HepG2 (cell line): ENCODE data around the gene ADRA1B. TPM values are rescaled to one million over a fixed set of nuclear protein-coding genes. Genes with fewer than 3 reads are reported as not detected.

Experiments used
- ATAC-seq: fragments of 200-7000 bp; cut with Tn5 transposase; 3 replicates; pipeline ENCODE4 v1.9.1; 2020; ENCODE audit warnings: mild to moderate bottlenecking, moderate library complexity
- BruUV-seq: library from RNA; stranded (reverse); fragments of 400-500 nt; replicated peaks from 2 replicates; lab custom pipeline; 2021; lab: Mats Ljungman, UMichigan
- CTCF ChIA-PET: fragments of 300-600 bp; formaldehyde crosslinking; extraction: SDS; loops from one replicate; lab custom pipeline; 2021; ENCODE audit warnings: low total read pairs, inconsistent platforms, low intra/inter-chr PET ratio; lab: Yijun Ruan, JAX
- POLR2A ChIA-PET: fragments of 350-600 bp; sonication (Branson Sonifier 250); formaldehyde crosslinking; loops from one replicate; lab custom pipeline; 2020; ENCODE audit warnings: antibody characterized with exemption, inconsistent platforms; lab: Yijun Ruan, JAX
- DNase-seq: peaks from one replicate; pipeline ENCODE4 v3.0.0-alpha.2; 2015; ENCODE audit warnings: low spot score
- FAIRE-seq: peaks from 3 replicates; lab custom pipeline; 2011; peaks lifted over from hg19 to GRCh38; lab: Jason Lieb, UNC
- H2AFZ ChIP-seq: one replicate; pipeline ENCODE4 v1.6.1; 2011; ENCODE audit warnings: low read length, inconsistent platforms
- H3K27ac ChIP-seq: fragments of 300-600 bp; 3 replicates; pipeline ENCODE4 v1.8.0; 2011; ENCODE audit warnings: mixed run types, mild to moderate bottlenecking, mixed read lengths, low read length, inconsistent platforms; ENCODE audit not compliant: insufficient read depth; ENCODE audit errors: extremely low read length
- H3K27me3 ChIP-seq, 2 experiments: fragments of 200-600 bp in 1 of 2; 2 replicates in 1 of 2; 3 replicates in 1 of 2; pipeline versions ENCODE4 v1.6.0 to v1.8.0; 2011; ENCODE audit warnings: low read length in 2 of 2, mild to moderate bottlenecking in 2 of 2, moderate library complexity in 2 of 2, inconsistent platforms in 1 of 2; ENCODE audit not compliant: insufficient read depth in 2 of 2, control insufficient read depth in 1 of 2
- H3K36me3 ChIP-seq, 2 experiments: fragments of 200-600 bp in 1 of 2; replicated peaks in 1 of 2; 2 replicates in 1 of 2; 3 replicates in 1 of 2; pipeline versions ENCODE4 v1.5.1 to v1.8.0; 2011; ENCODE audit warnings: low read length in 2 of 2, inconsistent platforms in 1 of 2; ENCODE audit not compliant: insufficient read depth in 2 of 2, control insufficient read depth in 1 of 2
- H3K4me1 ChIP-seq: 2 replicates; pipeline ENCODE4 v1.5.1; 2012; ENCODE audit warnings: low read length, inconsistent platforms; ENCODE audit not compliant: insufficient read depth
- H3K4me2 ChIP-seq: 2 replicates; pipeline ENCODE4 v1.6.0; 2011; ENCODE audit warnings: low read depth, low read length, inconsistent platforms
- H3K4me3 ChIP-seq, 3 experiments: fragments of 200-600 bp in 1 of 3; sonication (generic), shearing (Covaris generic) in 1 of 3; replicated peaks in 1 of 3; 2 replicates each; pipeline ENCODE4 v1.5.1; 2011 to 2016; ENCODE audit warnings: low read length in 3 of 3, inconsistent platforms in 2 of 3, low read depth in 2 of 3, mild to moderate bottlenecking in 2 of 3, control low read depth in 1 of 3, mixed read lengths in 1 of 3; ENCODE audit not compliant: insufficient read depth in 1 of 3
- H3K79me2 ChIP-seq: one replicate; pipeline ENCODE4 v1.6.1; 2011; ENCODE audit warnings: low read length, inconsistent platforms; ENCODE audit not compliant: insufficient read depth
- H3K9ac ChIP-seq: 2 replicates; pipeline ENCODE4 v1.6.0; 2011; ENCODE audit warnings: mild to moderate bottlenecking, low read depth, low read length, inconsistent platforms; ENCODE audit not compliant: insufficient read depth
- H3K9me3 ChIP-seq: 2 replicates; pipeline ENCODE4 v1.5.1; 2012; ENCODE audit warnings: mild to moderate bottlenecking, low read length
- H4K20me1 ChIP-seq: 2 replicates; pipeline ENCODE4 v1.6.0; 2011; ENCODE audit warnings: inconsistent platforms, mild to moderate bottlenecking, low read length, moderate library complexity; ENCODE audit not compliant: insufficient read depth
- JDP2 ChIP-seq: sonication (generic); formaldehyde crosslinking; IDR thresholded peaks from 2 replicates; pipeline ENCODE4 v1.8.1; 2022; ENCODE audit warnings: missing genetic modification reagents, borderline replicate concordance
- MAFK ChIP-seq, 2 experiments: IDR thresholded peaks in 1 of 2; conservative IDR thresholded peaks in 1 of 2; 2 replicates each; pipeline ENCODE4 v1.6.1; 2011; ENCODE audit warnings: improper control_type of control experiment in 2 of 2, low read length in 2 of 2
- TEAD3 ChIP-seq: optimal IDR thresholded peaks from 2 replicates; pipeline ENCODE3; 2016; ENCODE audit warnings: borderline replicate concordance
- ZFP90 ChIP-seq: sonication (generic); formaldehyde crosslinking; IDR thresholded peaks from 2 replicates; pipeline ENCODE4 v1.8.0; 2022; ENCODE audit warnings: missing genetic modification reagents, mild to moderate bottlenecking, inconsistent platforms, borderline replicate concordance
- ZNF160 ChIP-seq: sonication (generic); formaldehyde crosslinking; IDR thresholded peaks from 2 replicates; pipeline ENCODE4 v1.8.0; 2022; ENCODE audit warnings: mild to moderate bottlenecking, inconsistent platforms, missing genetic modification reagents
- WGBS: methylation state at CpG from one replicate; pipeline ENCODE4 v1.1.6; 2017; ENCODE audit warnings: low lambda C conversion rate; 5-methylcytosine and 5-hydroxymethylcytosine counted together
- in situ Hi-C: cut with HindIII; loops from 2 replicates; pipeline ENCODE4 v1.10.0; 2017; ENCODE audit warnings: low pct_unique_long_range_greater_than_20kb; ENCODE audit not compliant: extremely low pct_ligation_motif_present
- intact Hi-C: fragments of 100-400 bp; cut with micrococcal nuclease; formaldehyde crosslinking; loops from one replicate; pipeline ENCODE4 v1.10.0; 2022; ENCODE audit not compliant: unreplicated experiment
- polyA plus RNA-seq, 8 experiments: library from polyadenylated mRNA; depleted of rRNA in 3 of 8; stranded (reverse) in 7 of 8; unstranded in 1 of 8; fragments of >200 nt; fragmentation: Illumina TruSeq in 4 of 8; extraction: Trizol in 4 of 8; gene quantifications; 2 replicates each; pipeline versions ENCODE4 v1.2.1 to v1.2.3, GENCODE V29; 2011 to 2016; ENCODE audit warnings: low read depth in 4 of 8, missing spikeins in 1 of 8, mixed read lengths in 1 of 8; ENCODE audit not compliant: insufficient read depth in 1 of 8
- total RNA-seq, 5 experiments: library from RNA; depleted of rRNA; stranded (reverse); fragments of >200 nt; fragmentation: Illumina TruSeq; extraction: Trizol; gene quantifications; 2 replicates each; pipeline ENCODE4 v1.2.3, GENCODE V29; 2016; ENCODE audit warnings: low read depth in 1 of 5
- TF ChIP-seq, protein P1 (sequence below): sonication (generic); formaldehyde crosslinking; IDR thresholded peaks from 2 replicates; pipeline ENCODE4 v1.4.0; 2020; ENCODE audit warnings: mild to moderate bottlenecking, missing genetic modification reagents
- TF ChIP-seq, protein P2 (sequence below): sonication (generic); formaldehyde crosslinking; IDR thresholded peaks from 2 replicates; pipeline ENCODE4 v1.4.0; 2020; ENCODE audit warnings: mild to moderate bottlenecking, missing genetic modification reagents
- TF ChIP-seq, protein P3 (sequence below): sonication (generic); formaldehyde crosslinking; conservative IDR thresholded peaks from 2 replicates; pipeline ENCODE4 v1.8.0; 2022; ENCODE audit warnings: low read depth, missing genetic modification reagents

Gene ADRA1B
- total and polyA plus RNA-seq, 2 of the 13 experiments (the other 11 are each of a cell fraction or from before 2014, with no cell fraction given), result not detected

DNA sequence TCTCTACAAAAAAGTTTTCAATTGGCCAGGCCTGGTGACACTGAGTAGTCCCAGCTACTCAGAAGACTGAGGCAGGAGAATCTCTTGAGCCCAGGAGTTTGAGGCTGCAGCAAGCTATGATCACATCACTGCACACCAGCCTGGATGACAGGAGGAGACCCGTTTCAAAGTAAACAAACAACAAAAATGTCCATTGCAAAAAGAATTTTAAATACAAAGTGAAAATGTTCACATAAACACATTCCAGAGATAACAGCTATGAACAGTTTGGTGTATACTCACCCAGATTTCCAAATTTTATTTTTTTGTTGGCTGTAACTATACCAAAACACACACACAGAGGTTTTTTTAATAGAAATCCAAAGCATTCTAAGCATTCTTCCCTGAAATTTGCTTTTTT is 39.8 kb downstream of the ADRA1B start:
- no peaks in the 10 kb centered on the region for H3K9me3 ChIP-seq
- BruUV-seq, result no TSS peak
- no peak overlapping the region for H3K9ac ChIP-seq
- ChIA-PET CTCF (no interaction called here), POLR2A (no interaction called here)
- no peaks in the 10 kb centered on the region for H3K36me3 ChIP-seq
- H3K4me2 ChIP-seq, result no peak overlapping the region
- H2AFZ ChIP-seq, result no peak overlapping the region
- FAIRE-seq (no peak), ATAC-seq (no peak), DNase-seq (no peak)
- no peak overlapping the region for H3K27ac ChIP-seq
- intact Hi-C loops (no loop called here), in situ Hi-C loops (no loop called here)
- WGBS, result 0% methylated on average over 1 of the region's 1 CpG
- peaks cover 1 to 4% of the 10 kb centered on the region in 2 experiments; a peak in 1 of 5 replicates for H3K27me3 ChIP-seq
- H3K79me2 ChIP-seq, result no peaks in the 10 kb centered on the region
- TF ChIP-seq ZFP90 (CRISPR knock-in tag), result no peak
- no peaks in the 10 kb centered on the region for H4K20me1 ChIP-seq
- no peak overlapping the region for H3K4me3 ChIP-seq
- no peaks in the 10 kb centered on the region for H3K4me1 ChIP-seq

DNA sequence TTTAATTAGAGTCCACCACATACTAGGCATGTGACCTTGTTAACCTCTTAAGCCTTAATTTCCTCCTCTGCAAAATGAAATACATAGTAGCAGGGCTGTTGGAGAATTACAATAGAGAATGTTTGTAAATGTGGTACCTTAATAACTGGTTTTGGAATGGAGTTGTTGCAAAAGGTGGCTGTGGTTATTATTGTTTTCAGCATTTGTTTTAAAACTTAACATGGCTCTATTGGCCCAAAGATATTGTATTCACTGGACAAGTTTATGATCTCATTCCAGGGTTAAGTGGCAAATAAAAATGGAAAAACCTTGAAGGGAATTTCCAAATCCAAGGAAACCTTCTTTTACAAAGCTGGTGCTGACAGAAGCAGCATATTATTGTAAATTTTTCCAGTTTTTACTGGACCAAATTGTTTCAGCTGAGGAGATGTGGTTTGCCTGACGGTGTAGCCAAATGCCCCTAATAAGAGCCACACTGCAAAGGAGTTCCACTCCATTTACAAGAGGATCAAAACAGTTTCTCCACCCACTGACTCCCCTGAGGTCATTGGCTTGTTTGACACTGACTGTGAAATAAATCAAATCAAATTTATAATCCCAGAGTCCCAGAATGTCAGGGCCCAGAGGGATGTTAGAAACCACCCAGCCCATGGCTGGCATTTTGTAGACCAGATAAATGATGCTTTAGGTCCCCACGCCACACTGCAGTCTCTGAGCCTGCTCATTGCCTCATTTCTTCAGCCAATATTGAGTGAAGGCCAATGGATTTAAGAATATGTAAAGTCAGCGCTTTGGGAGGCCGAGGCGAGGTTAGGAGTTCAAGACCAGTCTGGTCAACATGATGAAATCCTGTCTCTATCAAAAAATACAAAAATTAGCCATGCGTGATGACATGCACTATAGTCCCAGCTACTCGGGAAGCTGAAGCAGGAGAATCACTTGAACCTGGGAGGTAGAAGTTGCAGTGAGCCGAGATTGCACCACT is 45.2 kb downstream of the ADRA1B start:
- POLR2A ChIA-PET, result no interaction called here
- H3K36me3 ChIP-seq, result no peaks in the 10 kb centered on the region
- no peak overlapping the region for H2AFZ ChIP-seq
- BruUV-seq, result no TSS peak
- ATAC-seq (no peak), DNase-seq (no peak), FAIRE-seq (no peak)
- no peak overlapping the region for H3K9ac ChIP-seq
- no peaks in the 10 kb centered on the region for H3K27me3 ChIP-seq
- H3K9me3 ChIP-seq, result no peaks in the 10 kb centered on the region
- H4K20me1 ChIP-seq, result no peaks in the 10 kb centered on the region
- H3K4me3 ChIP-seq, result no peak overlapping the region
- in situ Hi-C loops, result no loop called here
- CTCF ChIA-PET, result no interaction called here
- H3K79me2 ChIP-seq, result no peaks in the 10 kb centered on the region
- no peak overlapping the region for H3K4me2 ChIP-seq
- H3K4me1 ChIP-seq, result no peaks in the 10 kb centered on the region
- H3K27ac ChIP-seq, result no peak overlapping the region
- intact Hi-C loops, result no loop called here
- 8% methylated on average over 8 of the region's 8 CpGs for WGBS
- TF ChIP-seq, protein P1, sequence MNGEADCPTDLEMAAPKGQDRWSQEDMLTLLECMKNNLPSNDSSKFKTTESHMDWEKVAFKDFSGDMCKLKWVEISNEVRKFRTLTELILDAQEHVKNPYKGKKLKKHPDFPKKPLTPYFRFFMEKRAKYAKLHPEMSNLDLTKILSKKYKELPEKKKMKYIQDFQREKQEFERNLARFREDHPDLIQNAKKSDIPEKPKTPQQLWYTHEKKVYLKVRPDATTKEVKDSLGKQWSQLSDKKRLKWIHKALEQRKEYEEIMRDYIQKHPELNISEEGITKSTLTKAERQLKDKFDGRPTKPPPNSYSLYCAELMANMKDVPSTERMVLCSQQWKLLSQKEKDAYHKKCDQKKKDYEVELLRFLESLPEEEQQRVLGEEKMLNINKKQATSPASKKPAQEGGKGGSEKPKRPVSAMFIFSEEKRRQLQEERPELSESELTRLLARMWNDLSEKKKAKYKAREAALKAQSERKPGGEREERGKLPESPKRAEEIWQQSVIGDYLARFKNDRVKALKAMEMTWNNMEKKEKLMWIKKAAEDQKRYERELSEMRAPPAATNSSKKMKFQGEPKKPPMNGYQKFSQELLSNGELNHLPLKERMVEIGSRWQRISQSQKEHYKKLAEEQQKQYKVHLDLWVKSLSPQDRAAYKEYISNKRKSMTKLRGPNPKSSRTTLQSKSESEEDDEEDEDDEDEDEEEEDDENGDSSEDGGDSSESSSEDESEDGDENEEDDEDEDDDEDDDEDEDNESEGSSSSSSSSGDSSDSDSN, result no peak
- TF ChIP-seq ZNF160 (CRISPR knock-in tag) (no peak), JDP2 (CRISPR knock-in tag) (no peak), MAFK (conservative IDR thresholded peaks at IDR 0.05 in 1 of 2, IDR thresholded peaks at IDR 0.05 in 1 of 2; ENCODE audit: low read length in 2 of 2) (peak; percentile 44 to 51; a peak in 3 of 4 replicates), TEAD3 (CRISPR knock-in tag) (no peak)
- TF ChIP-seq, protein P2, sequence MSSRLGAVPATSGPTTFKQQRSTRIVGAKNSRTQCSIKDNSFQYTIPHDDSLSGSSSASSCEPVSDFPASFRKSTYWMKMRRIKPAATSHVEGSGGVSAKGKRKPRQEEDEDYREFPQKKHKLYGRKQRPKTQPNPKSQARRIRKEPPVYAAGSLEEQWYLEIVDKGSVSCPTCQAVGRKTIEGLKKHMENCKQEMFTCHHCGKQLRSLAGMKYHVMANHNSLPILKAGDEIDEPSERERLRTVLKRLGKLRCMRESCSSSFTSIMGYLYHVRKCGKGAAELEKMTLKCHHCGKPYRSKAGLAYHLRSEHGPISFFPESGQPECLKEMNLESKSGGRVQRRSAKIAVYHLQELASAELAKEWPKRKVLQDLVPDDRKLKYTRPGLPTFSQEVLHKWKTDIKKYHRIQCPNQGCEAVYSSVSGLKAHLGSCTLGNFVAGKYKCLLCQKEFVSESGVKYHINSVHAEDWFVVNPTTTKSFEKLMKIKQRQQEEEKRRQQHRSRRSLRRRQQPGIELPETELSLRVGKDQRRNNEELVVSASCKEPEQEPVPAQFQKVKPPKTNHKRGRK (CRISPR knock-in tag), result no peak
- TF ChIP-seq, protein P3, sequence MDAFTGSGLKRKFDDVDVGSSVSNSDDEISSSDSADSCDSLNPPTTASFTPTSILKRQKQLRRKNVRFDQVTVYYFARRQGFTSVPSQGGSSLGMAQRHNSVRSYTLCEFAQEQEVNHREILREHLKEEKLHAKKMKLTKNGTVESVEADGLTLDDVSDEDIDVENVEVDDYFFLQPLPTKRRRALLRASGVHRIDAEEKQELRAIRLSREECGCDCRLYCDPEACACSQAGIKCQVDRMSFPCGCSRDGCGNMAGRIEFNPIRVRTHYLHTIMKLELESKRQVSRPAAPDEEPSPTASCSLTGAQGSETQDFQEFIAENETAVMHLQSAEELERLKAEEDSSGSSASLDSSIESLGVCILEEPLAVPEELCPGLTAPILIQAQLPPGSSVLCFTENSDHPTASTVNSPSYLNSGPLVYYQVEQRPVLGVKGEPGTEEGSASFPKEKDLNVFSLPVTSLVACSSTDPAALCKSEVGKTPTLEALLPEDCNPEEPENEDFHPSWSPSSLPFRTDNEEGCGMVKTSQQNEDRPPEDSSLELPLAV (CRISPR knock-in tag), result no peak
